OCI-LY7 (cell line): ENCODE measurements around the gene UGT1A1. TPM values are rescaled to one million over a fixed set of nuclear protein-coding genes. Genes with fewer than 3 reads are reported as not detected.

Source experiments
- BruUV-seq: library from RNA; stranded (reverse); fragments of 400-500 nt; replicated peaks from 2 replicates; lab custom pipeline; 2021; lab: Mats Ljungman, UMichigan
- CTCF ChIA-PET: fragments of 300-600 bp; sonication (Branson Sonifier 250); formaldehyde crosslinking; loops from one replicate; lab custom pipeline; 2022; ENCODE audit warnings: antibody characterized with exemption; ENCODE audit not compliant: unreplicated experiment; lab: Charles Lee
- POLR2A ChIA-PET: fragments of 300-600 bp; sonication (Branson Sonifier 250); formaldehyde crosslinking; loops from one replicate; lab custom pipeline; 2022; ENCODE audit warnings: antibody characterized with exemption; lab: Charles Lee
- DNase-seq: peaks from one replicate; pipeline ENCODE4 v3.0.0-alpha.2; 2015; ENCODE audit warnings: low spot score
- H2AFZ ChIP-seq: fragments of 200-600 bp; sonication (generic), shearing (Covaris generic); 2 replicates; pipeline ENCODE4 v1.6.1; 2014; ENCODE audit warnings: mild to moderate bottlenecking, antibody characterized with exemption, low read length, moderate library complexity
- H3K27ac ChIP-seq: fragments of 200-600 bp; sonication (generic); 2 replicates; pipeline ENCODE4 v1.5.1; 2014; ENCODE audit warnings: mixed run types, low read depth, mild to moderate bottlenecking, moderate library complexity, low read length, inconsistent platforms; ENCODE audit not compliant: poor library complexity, severe bottlenecking
- H3K36me3 ChIP-seq: fragments of 200-600 bp; sonication (generic); 2 replicates; pipeline ENCODE4 v1.6.1; 2014; ENCODE audit warnings: mild to moderate bottlenecking, antibody characterized with exemption, low read length, moderate library complexity, mixed read lengths; ENCODE audit not compliant: insufficient read depth
- H3K4me1 ChIP-seq: fragments of 200-600 bp; sonication (generic); 2 replicates; pipeline ENCODE4 v1.5.1; 2014; ENCODE audit warnings: mild to moderate bottlenecking, low read length; ENCODE audit not compliant: insufficient read depth, poor library complexity, severe bottlenecking
- H3K4me2 ChIP-seq: fragments of 200-600 bp; sonication (generic); 2 replicates; pipeline ENCODE4 v1.6.1; 2014; ENCODE audit warnings: mild to moderate bottlenecking, low read length
- H3K4me3 ChIP-seq: fragments of 200-600 bp; sonication (generic); 2 replicates; pipeline ENCODE4 v1.5.1; 2014; ENCODE audit warnings: mild to moderate bottlenecking, low read depth, low read length; ENCODE audit not compliant: poor library complexity, severe bottlenecking
- H3K79me2 ChIP-seq: fragments of 200-600 bp; sonication (generic); 2 replicates; pipeline ENCODE4 v1.6.1; 2016; ENCODE audit warnings: low read depth, mild to moderate bottlenecking, low read length, moderate library complexity, mixed read lengths; ENCODE audit not compliant: insufficient read depth
- H3K9me2 ChIP-seq: fragments of 200-600 bp; sonication (generic); 2 replicates; pipeline ENCODE4 v1.6.1; 2016; ENCODE audit warnings: mild to moderate bottlenecking, low read length, mixed read lengths; ENCODE audit not compliant: insufficient read depth
- H3K9me3 ChIP-seq: fragments of 200-600 bp; sonication (generic); 2 replicates; pipeline ENCODE4 v1.6.1; 2014; ENCODE audit warnings: mild to moderate bottlenecking, mixed run types, low read length, mixed read lengths
- H4K20me1 ChIP-seq: fragments of 200-600 bp; sonication (generic); 2 replicates; pipeline ENCODE4 v1.6.1; 2014; ENCODE audit warnings: mild to moderate bottlenecking, antibody characterized with exemption, low read length, moderate library complexity, mixed read lengths; ENCODE audit not compliant: insufficient read depth
- CTCF ChIP-seq: fragments of 200-600 bp; sonication (generic); conservative IDR thresholded peaks from 2 replicates; pipeline ENCODE4 v1.5.1; 2014; ENCODE audit warnings: mild to moderate bottlenecking, antibody characterized with exemption, low read length, moderate library complexity, mixed read lengths
- EZH2phosphoT487 ChIP-seq: fragments of 200-600 bp; sonication (generic); IDR thresholded peaks from 2 replicates; pipeline ENCODE4 v1.6.1; 2018; ENCODE audit warnings: low read depth, borderline replicate concordance, mild to moderate bottlenecking, mixed run types, antibody characterized with exemption, low read length, moderate library complexity, mixed read lengths
- intact Hi-C: fragments of 100-400 bp; cut with micrococcal nuclease; formaldehyde crosslinking; loops from one replicate; pipeline ENCODE4 v1.10.0; 2022; ENCODE audit not compliant: unreplicated experiment
- total RNA-seq, 2 experiments: library from RNA; depleted of rRNA in 1 of 2; stranded (reverse); fragments of >200 nt in 1 of 2; shearing (Covaris generic) in 1 of 2; gene quantifications; 2 replicates each; pipeline ENCODE4 v1.2.3, GENCODE V29; 2014 to 2022

Gene UGT1A1
- total RNA-seq, 2 experiments from 2014 or later = not detected

DNA sequence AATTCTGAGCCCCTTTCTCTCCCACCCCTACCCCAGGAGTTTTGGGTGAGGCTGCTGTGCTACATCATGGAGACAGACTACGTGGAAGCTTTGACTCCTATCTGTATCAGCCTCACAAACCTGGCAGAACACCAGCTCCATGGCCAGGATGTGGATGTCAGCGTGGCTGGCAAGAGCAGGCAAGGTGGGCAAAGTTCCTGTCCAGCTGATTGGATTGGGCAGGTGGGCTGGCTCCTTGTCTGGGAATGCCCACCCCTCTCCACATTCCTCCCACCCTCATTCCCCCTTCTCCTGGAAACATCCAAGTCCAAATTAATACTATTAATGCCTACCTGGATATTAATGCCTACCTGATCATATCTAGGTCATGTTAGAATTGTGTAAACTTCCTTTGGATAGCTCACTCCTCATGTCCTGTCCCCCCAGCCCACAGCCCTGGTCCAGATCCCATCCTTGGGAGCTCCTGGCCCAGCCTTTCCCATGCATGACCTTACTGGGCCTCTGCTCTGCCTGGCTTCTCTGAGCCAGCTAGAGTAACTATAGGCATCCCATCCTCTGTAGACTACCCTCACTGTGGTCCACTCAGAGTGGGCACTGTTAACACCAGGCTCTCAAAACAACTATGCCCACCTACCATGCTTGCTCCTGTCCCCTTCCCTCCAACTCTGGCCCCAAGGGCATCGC lies 42.2 kb downstream of the UGT1A1 start:
- Histone ChIP-seq H3K9me2 (no peaks in the 10 kb centered on the region), H3K27ac (no peak overlapping the region), H3K4me1 (peaks cover 11% of the 10 kb centered on the region), H3K4me2 (no peak overlapping the region), H3K9me3 (no peaks in the 10 kb centered on the region), H3K36me3 (no peaks in the 10 kb centered on the region), H4K20me1 (no peaks in the 10 kb centered on the region), H3K79me2 (no peaks in the 10 kb centered on the region), H2AFZ (no peak overlapping the region), H3K4me3 (no peak overlapping the region)
- POLR2A ChIA-PET = interaction anchor here (1.3 kb wide), 1 partner anchor 11 kb away, joined by 3 read pairs; no protein-coding TSS in a partner anchor
- no peak for TF ChIP-seq CTCF
- no peak for TF ChIP-seq EZH2phosphoT487
- CTCF ChIA-PET = no interaction called here
- BruUV-seq = no TSS peak
- intact Hi-C loops = no loop called here
- DNase-seq = no peak

GRCh38 chr2:233803292-233803911 lies 43.3 kb downstream of the UGT1A1 start:
- CTCF ChIA-PET = no interaction called here
- POLR2A ChIA-PET = no interaction called here

More at GRCh38 chr2:233803292-233803911, 43.3 kb downstream of the UGT1A1 start:
- Histone ChIP-seq H3K27ac (no peak overlapping the region), H3K9me2 (no peaks in the 10 kb centered on the region), H3K4me3 (no peak overlapping the region), H3K79me2 (no peaks in the 10 kb centered on the region), H4K20me1 (no peaks in the 10 kb centered on the region), H2AFZ (no peak overlapping the region), H3K4me2 (no peak overlapping the region), H3K9me3 (no peaks in the 10 kb centered on the region), H3K36me3 (no peaks in the 10 kb centered on the region), H3K4me1 (peaks cover 11% of the 10 kb centered on the region)
- no peak for DNase-seq
- intact Hi-C loops = no loop called here
- no TSS peak for BruUV-seq
- no peak for TF ChIP-seq CTCF
- TF ChIP-seq EZH2phosphoT487 = no peak
